ENCODE results near the gene HPSE2. TPM values are rescaled to one million over a fixed set of nuclear protein-coding genes. Genes with fewer than 3 reads are reported as not detected.

The HPSE2 gene
- total RNA-seq, 1 donor = not detected

GRCh38 chr10:98587156-98587837 lies 648.4 kb downstream of the HPSE2 start:
- TF ChIP-seq, protein P1, sequence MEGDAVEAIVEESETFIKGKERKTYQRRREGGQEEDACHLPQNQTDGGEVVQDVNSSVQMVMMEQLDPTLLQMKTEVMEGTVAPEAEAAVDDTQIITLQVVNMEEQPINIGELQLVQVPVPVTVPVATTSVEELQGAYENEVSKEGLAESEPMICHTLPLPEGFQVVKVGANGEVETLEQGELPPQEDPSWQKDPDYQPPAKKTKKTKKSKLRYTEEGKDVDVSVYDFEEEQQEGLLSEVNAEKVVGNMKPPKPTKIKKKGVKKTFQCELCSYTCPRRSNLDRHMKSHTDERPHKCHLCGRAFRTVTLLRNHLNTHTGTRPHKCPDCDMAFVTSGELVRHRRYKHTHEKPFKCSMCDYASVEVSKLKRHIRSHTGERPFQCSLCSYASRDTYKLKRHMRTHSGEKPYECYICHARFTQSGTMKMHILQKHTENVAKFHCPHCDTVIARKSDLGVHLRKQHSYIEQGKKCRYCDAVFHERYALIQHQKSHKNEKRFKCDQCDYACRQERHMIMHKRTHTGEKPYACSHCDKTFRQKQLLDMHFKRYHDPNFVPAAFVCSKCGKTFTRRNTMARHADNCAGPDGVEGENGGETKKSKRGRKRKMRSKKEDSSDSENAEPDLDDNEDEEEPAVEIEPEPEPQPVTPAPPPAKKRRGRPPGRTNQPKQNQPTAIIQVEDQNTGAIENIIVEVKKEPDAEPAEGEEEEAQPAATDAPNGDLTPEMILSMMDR (IDR thresholded peaks at IDR 0.05; ENCODE audit: insufficient read depth, low read length) = no peak
- H3K4me3 ChIP-seq (ENCODE audit: low read depth, low read length) = no peak overlapping the region
- no peak for DNase-seq (ENCODE audit: low read depth)

- no peak for DNase-seq (ENCODE audit: low read depth)
- no peak overlapping the region for H3K4me3 ChIP-seq (ENCODE audit: low read depth, low read length)
- TF ChIP-seq, protein P1 (IDR thresholded peaks at IDR 0.05; ENCODE audit: insufficient read depth, low read length) = no peak
These were observed 649.6 kb downstream of the HPSE2 start for GRCh38 chr10:98586096-98586495.

DNA sequence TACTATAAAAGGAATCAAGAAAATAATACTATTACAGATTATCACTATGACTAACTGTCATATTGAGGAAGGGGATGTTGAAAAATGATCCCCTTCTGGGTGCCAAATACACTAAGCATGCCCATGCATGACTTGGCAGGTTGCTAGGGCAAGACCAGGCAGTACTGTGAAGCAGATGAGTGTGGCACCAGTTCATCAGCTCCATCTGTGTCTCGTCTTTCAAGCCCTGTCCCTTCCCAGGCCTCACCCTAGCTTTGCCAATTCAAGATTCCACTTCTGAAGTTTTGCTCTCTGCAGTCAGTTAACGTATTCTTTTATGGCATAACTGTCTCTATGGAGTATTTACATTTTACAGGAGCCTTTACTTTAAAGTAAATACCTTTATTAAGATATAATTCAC lies 653.3 kb downstream of the HPSE2 start:
- H3K4me3 ChIP-seq (ENCODE audit: low read depth, low read length) = no peak overlapping the region
- DNase-seq (ENCODE audit: low read depth) = no peak
- TF ChIP-seq, protein P1 (IDR thresholded peaks at IDR 0.05; ENCODE audit: insufficient read depth, low read length) = no peak

DNA sequence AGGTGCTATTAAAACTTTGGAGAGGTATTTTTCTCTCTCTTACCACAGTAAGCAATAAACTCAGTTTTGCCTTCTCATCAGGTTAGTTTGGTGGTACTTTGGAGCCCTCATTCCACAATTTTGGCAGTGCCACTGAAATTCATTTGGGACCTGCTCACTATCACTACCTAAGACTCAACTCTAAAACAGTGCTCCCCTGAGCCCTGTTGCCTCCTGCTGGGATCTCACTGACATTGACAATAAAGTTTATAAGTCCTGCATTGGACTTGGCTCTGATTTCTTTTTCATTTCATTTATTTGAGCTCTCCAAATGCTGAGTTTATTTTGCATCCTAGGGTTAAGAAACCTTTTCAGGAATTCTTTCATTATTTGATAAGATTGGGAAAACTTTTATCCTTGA lies 658.1 kb downstream of the HPSE2 start:
- H3K4me3 ChIP-seq (ENCODE audit: low read depth, low read length) = no peak overlapping the region
- TF ChIP-seq, protein P1 (IDR thresholded peaks at IDR 0.05; ENCODE audit: insufficient read depth, low read length) = no peak
- DNase-seq (ENCODE audit: low read depth) = no peak

GRCh38 chr10:98577168-98577567 lies 658.5 kb downstream of the HPSE2 start:
- no peak for DNase-seq (ENCODE audit: low read depth)
- TF ChIP-seq, protein P1 (IDR thresholded peaks at IDR 0.05; ENCODE audit: insufficient read depth, low read length) = no peak

GRCh38 chr10:98576096-98576495 lies 659.6 kb downstream of the HPSE2 start:
- DNase-seq (ENCODE audit: low read depth) = no peak
- TF ChIP-seq, protein P1 (IDR thresholded peaks at IDR 0.05; ENCODE audit: insufficient read depth, low read length) = no peak
- no peak overlapping the region for H3K4me3 ChIP-seq (ENCODE audit: low read depth, low read length)

More at GRCh38 chr10:98577168-98577567, 658.5 kb downstream of the HPSE2 start:
- H3K4me3 ChIP-seq (ENCODE audit: low read depth, low read length) = no peak overlapping the region

- TF ChIP-seq, protein P1 (IDR thresholded peaks at IDR 0.05; ENCODE audit: insufficient read depth, low read length) = no peak
- no peak for DNase-seq (ENCODE audit: low read depth)
- no peak overlapping the region for H3K4me3 ChIP-seq (ENCODE audit: low read depth, low read length)
These were observed 663.1 kb downstream of the HPSE2 start for GRCh38 chr10:98572594-98572993.
